Measurements from ENCODE around the gene NEK11.
A peak's percentile ranks its signal among the peaks of the same experiment; 100 is the strongest.

NEK11 gene

GRCh38 chr3:131047582-131047981 lies 20.9 kb downstream of the NEK11 start:
- no peak for DNase-seq

- no peak for DNase-seq
Observed at GRCh38 chr3:131048030-131048429, 21.4 kb downstream of the NEK11 start.

GRCh38 chr3:131050001-131050400 lies 23.3 kb downstream of the NEK11 start:
- DNase-seq = no peak

GRCh38 chr3:131053043-131053859 lies 26.6 kb downstream of the NEK11 start:
- DNase-seq = no peak

- DNase-seq = no peak
Observed at GRCh38 chr3:131067983-131068382, 41.3 kb downstream of the NEK11 start.

- DNase-seq = no peak
Observed at GRCh38 chr3:131072099-131072559, 45.5 kb downstream of the NEK11 start.

GRCh38 chr3:131072845-131073244 lies 46.2 kb downstream of the NEK11 start:
- DNase-seq = no peak

- DNase-seq = no peak
Observed at GRCh38 chr3:131075632-131076328, 49.1 kb downstream of the NEK11 start.

- DNase-seq = no peak
Observed at GRCh38 chr3:131077904-131078303, 51.2 kb downstream of the NEK11 start.

GRCh38 chr3:131079086-131079485 lies 52.4 kb downstream of the NEK11 start:
- DNase-seq = no peak

GRCh38 chr3:131081224-131081623 lies 54.5 kb downstream of the NEK11 start:
- DNase-seq = no peak

- no peak for DNase-seq
Observed at GRCh38 chr3:131082246-131082645, 55.6 kb downstream of the NEK11 start.

- DNase-seq = peak; percentile 2
Observed at GRCh38 chr3:131082871-131083863, 56.5 kb downstream of the NEK11 start.

- no peak for DNase-seq
Observed at GRCh38 chr3:131091768-131092167, 65.1 kb downstream of the NEK11 start.

GRCh38 chr3:131107637-131108433 lies 81.2 kb downstream of the NEK11 start:
- no peak for DNase-seq

GRCh38 chr3:131109156-131109555 lies 82.5 kb downstream of the NEK11 start:
- DNase-seq = no peak

GRCh38 chr3:131110087-131110486 lies 83.4 kb downstream of the NEK11 start:
- no peak for DNase-seq

GRCh38 chr3:131114256-131114655 lies 87.6 kb downstream of the NEK11 start:
- no peak for DNase-seq

GRCh38 chr3:131125684-131126083 lies 99.0 kb downstream of the NEK11 start:
- DNase-seq = no peak

- no peak for DNase-seq
Observed at GRCh38 chr3:131140891-131141290, 114.2 kb downstream of the NEK11 start.

GRCh38 chr3:131141770-131142169 lies 115.1 kb downstream of the NEK11 start:
- DNase-seq = no peak

- DNase-seq = no peak
Observed at GRCh38 chr3:131142580-131142979, 115.9 kb downstream of the NEK11 start.

All from SHP77 treated with DMSO at 0.1 percent for 48 hours (cell line).